Transverse colon (tissue), 4 donors: ENCODE results near the gene COL23A1.

ENCODE experiments used
- POLR2A ChIP-seq: fragments of 450-650 bp; IDR thresholded peaks from one replicate; pipeline ENCODE4 v1.6.1; 2016; ENCODE audit warnings: antibody characterized with exemption, mild to moderate bottlenecking, moderate library complexity
- POLR2AphosphoS5 ChIP-seq, 3 donors: sonication (generic); formaldehyde crosslinking; IDR thresholded peaks; one replicate each; pipeline ENCODE4 v1.6.1; 2016; ENCODE audit warnings: antibody characterized with exemption in 3 of 3
- TF ChIP-seq, protein P1 (sequence below), 5 experiments: fragments of 200-600 bp in 3 of 5; fragments of 450-650 bp in 2 of 5; sonication (generic) in 3 of 5; IDR thresholded peaks; 1 replicate in 2 of 5; 2 replicates in 3 of 5; pipeline ENCODE4 v1.5.1; 2016 to 2017; ENCODE audit warnings: antibody characterized with exemption in 5 of 5, inconsistent platforms in 3 of 5, mild to moderate bottlenecking in 2 of 5, moderate library complexity in 1 of 5

DNA sequence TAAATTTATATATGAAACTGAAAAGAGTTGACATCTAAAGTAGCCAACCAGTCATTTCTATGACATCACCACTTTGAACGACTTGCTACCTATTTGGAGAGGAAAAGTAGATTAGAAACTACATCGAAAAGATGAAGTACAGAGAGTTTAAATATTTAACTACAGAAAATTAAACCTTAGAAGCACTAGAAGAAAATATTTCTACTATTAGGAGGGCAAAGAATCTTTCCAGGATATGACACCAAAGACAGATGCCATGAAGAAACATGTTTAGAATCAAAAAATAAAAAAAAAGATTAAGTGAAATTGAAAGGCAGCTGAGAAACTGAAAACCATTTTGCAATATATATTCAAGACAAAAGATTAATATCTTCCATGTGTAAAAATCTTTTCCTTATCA is 144.7 kb downstream of the COL23A1 start:
- TF ChIP-seq, protein P1, sequence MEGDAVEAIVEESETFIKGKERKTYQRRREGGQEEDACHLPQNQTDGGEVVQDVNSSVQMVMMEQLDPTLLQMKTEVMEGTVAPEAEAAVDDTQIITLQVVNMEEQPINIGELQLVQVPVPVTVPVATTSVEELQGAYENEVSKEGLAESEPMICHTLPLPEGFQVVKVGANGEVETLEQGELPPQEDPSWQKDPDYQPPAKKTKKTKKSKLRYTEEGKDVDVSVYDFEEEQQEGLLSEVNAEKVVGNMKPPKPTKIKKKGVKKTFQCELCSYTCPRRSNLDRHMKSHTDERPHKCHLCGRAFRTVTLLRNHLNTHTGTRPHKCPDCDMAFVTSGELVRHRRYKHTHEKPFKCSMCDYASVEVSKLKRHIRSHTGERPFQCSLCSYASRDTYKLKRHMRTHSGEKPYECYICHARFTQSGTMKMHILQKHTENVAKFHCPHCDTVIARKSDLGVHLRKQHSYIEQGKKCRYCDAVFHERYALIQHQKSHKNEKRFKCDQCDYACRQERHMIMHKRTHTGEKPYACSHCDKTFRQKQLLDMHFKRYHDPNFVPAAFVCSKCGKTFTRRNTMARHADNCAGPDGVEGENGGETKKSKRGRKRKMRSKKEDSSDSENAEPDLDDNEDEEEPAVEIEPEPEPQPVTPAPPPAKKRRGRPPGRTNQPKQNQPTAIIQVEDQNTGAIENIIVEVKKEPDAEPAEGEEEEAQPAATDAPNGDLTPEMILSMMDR (IDR thresholded peaks at IDR 0.05): no peak
- TF ChIP-seq POLR2AphosphoS5 (IDR thresholded peaks at IDR 0.05) (no peak), POLR2A (no peak)
